ENCODE data around the gene ING1.

DNA sequence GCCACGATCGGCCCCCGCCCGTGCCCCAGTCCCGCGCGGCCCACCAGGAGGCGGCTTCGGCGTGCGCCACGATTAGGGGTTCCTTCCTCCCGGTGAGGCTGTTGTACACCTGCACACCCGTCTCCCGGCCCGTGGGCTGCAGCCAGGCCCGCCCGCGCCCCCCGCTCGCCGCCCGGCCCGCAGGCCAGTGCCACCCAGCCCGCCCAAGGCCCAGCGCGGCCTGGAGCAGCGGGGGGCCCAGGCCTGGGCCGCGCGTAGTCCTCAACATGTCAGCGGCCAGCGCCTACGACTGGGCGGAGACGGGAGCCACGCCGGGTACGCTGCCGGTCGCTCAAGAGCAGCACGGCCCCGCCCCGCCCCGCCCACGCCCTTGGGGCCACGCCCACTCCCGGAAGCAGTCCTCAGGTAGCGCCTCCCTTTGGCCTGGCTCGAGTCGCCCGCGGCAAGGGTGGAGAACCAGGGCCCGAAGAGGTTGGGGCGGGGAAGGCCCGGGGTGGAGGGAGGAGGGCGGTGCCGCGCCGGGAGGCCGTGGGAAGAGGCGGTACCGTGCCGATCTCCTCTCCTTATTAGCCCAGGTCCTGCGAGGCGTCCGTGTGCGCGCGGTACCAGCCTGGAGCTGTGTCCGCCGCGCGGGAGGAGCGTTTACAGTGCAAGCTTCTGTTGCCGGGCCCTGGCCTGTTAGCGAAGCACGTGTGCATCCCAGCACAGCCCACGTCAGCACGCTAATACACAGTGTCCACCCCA, 7.5 kb upstream of the ING1 start, which contains the start of gene CARS2:
- TF ChIP-seq EGR1 (IDR thresholded peaks at IDR 0.05) (peak; percentile 90), RAD21 (IDR thresholded peaks at IDR 0.05; ENCODE audit: low read depth) (no peak), TAF1 (IDR thresholded peaks at IDR 0.05; ENCODE audit: low read depth) (peak; percentile 68; the same call in 1 of the 2 replicates), YY1 (IDR thresholded peaks at IDR 0.05; ENCODE audit: low read depth) (peak; percentile 57), CREB1 (IDR thresholded peaks at IDR 0.05; ENCODE audit: low read depth) (no peak), TCF12 (IDR thresholded peaks at IDR 0.05; ENCODE audit: low read depth) (peak; percentile 25; the same call in 1 of the 2 replicates), EP300 (IDR thresholded peaks at IDR 0.05; ENCODE audit: borderline replicate concordance) (peak; percentile 10; the same call in 1 of the 2 replicates)
- TF ChIP-seq, protein P1, sequence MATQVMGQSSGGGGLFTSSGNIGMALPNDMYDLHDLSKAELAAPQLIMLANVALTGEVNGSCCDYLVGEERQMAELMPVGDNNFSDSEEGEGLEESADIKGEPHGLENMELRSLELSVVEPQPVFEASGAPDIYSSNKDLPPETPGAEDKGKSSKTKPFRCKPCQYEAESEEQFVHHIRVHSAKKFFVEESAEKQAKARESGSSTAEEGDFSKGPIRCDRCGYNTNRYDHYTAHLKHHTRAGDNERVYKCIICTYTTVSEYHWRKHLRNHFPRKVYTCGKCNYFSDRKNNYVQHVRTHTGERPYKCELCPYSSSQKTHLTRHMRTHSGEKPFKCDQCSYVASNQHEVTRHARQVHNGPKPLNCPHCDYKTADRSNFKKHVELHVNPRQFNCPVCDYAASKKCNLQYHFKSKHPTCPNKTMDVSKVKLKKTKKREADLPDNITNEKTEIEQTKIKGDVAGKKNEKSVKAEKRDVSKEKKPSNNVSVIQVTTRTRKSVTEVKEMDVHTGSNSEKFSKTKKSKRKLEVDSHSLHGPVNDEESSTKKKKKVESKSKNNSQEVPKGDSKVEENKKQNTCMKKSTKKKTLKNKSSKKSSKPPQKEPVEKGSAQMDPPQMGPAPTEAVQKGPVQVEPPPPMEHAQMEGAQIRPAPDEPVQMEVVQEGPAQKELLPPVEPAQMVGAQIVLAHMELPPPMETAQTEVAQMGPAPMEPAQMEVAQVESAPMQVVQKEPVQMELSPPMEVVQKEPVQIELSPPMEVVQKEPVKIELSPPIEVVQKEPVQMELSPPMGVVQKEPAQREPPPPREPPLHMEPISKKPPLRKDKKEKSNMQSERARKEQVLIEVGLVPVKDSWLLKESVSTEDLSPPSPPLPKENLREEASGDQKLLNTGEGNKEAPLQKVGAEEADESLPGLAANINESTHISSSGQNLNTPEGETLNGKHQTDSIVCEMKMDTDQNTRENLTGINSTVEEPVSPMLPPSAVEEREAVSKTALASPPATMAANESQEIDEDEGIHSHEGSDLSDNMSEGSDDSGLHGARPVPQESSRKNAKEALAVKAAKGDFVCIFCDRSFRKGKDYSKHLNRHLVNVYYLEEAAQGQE (IDR thresholded peaks at IDR 0.05; ENCODE audit: low read depth) = no peak

Measured in Ishikawa (cell line).